CD4-positive, alpha-beta T cell treated with Interleukin-10 for 1 hour (primary cell): ENCODE data around the gene CHST8.
A peak's percentile ranks its signal among the peaks of the same experiment; 100 is the strongest.

Experiments
- DNase-seq: peaks from one replicate; pipeline ENCODE4 v3.0.0-alpha.2; 2020

The CHST8 gene

DNA sequence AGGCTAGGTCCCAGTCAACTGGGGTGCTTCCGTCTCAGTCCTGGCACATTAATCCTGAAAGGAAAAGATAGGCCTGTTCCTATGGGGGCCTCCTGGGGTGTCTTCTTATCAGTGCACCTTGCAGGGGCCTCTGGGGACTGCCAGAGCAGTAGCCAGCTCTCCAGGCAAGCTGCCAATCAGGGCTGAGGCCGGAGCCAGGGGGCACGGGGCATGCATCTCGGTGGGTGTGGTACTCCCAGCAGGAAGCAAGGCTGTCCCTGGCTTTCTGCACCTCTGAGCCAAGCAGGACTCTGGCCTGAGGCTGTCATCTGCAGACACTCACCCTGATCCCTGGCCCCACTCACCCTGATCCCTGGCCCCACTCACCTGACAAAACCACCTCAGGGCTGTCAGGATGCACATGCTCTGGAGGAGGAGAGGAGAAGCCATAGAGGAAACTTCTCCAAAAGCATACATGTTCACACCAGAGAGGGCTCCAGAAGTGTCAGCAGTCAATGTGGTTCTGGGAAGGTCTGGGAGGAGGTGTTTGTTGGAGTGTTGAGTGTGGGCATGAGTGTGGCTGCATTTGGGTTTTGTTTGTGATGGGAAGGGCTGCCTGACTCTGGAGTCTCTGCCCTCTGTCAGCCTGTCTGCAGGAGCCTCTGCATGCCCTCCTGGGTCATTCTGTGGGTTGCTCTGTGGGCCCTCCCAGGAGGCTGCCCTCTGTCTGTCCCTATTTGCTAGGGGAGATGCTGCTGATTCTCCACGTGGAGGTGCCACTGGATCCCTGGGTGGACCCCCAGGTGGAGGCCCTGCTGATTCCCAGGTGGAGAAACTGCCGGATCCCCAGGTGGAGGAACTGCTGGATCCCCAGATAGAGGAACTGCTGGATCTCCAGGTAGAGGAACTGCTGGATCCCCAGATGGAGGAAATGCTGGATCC, 152.2 kb downstream of the CHST8 start:
- no peak for DNase-seq

DNA sequence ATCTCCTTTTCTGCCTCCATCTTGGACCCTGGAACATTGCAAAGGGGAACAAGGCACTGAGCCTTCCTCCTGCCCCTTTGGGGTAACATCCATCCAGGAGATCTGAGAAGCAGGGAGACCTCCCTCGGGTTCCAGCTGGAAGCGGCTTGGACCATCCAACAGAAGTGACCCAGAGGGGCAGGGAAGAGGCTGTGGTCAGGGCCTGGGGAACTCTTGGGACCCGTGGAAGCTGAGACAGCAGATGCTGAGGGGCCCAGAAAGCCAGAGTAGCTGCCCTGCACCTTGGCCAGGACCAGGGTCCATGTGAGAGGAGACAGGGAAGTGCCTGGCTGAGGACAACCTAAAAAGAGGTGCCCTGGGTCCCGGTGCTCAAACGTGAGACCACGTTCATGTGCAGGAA, 153.0 kb downstream of the CHST8 start:
- DNase-seq, result no peak

DNA sequence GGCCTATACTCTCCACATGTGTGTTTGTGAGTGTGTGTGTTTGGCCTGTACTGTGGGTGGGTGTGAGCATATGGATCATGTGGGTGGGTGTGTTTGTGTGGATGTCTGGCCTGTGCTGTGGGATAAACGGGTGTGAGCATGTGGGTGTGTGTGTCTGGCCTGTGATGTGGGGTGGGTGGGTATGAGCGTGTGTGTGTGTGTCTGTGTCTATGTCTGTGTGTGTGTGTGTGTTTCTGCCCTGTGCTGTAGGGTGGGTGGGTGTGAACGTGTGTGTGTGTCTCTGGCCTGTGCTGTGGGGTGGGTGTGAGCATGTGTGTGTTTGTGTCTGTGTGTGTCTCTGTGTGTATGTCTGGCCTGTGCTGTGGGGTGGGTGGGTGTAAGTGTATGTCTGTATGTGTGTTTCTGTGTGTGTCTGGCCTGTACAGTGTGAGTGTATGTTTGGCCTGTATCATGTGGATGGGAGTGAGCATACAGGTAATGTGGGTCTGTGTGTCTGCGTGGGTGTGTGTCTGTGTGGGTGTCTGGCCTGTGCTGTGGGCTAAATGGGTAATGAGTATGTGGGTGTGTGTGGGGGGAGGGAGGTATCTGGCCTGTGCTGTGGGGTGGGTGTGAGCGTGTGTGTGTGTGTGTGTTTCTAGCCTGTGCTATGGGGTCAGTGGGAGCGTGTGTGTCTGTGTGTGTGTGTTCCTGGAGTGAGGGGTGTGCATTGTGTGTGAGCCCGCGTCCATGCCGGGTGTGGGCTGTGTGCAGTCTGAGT, 154.2 kb downstream of the CHST8 start:
- DNase-seq, result no peak

DNA sequence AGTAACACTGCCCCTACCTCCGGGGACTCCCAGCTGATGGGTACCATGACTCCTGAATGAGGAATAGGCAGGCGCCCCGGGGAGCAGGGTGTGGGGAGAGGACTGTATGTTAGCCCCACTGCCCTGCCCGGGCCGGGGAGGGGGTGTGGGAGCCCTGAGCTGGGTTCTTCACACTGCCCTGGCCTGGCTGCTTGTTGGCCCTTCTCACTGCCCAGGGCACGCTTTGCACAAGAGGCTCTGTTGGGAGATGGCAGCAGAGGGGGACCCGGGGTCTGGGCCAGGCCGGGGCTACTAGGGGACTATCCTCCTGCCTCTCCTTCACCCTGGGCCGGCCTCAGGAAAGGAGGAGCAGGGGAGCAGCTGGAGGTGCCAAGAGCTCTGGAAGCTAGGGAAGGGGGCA, 155.6 kb downstream of the CHST8 start:
- DNase-seq, result no peak

DNA sequence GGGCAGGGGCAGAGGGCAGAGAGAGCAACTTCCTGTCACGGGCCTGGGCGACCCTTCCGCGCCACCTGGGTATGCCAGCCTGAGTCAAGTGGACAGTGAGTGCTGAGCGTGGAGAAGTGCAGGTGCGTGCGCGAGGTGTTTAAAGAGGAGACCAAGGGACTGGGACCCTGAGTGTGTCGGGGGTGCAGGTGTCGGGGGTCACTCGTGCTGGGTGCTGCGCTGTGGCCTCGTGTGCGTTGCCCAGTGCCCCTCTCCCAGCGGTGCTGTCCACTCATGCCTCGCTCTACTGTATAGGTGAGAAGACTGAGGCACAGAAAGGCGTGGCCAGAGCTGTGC, 156.0 kb downstream of the CHST8 start:
- DNase-seq, result no peak

DNA sequence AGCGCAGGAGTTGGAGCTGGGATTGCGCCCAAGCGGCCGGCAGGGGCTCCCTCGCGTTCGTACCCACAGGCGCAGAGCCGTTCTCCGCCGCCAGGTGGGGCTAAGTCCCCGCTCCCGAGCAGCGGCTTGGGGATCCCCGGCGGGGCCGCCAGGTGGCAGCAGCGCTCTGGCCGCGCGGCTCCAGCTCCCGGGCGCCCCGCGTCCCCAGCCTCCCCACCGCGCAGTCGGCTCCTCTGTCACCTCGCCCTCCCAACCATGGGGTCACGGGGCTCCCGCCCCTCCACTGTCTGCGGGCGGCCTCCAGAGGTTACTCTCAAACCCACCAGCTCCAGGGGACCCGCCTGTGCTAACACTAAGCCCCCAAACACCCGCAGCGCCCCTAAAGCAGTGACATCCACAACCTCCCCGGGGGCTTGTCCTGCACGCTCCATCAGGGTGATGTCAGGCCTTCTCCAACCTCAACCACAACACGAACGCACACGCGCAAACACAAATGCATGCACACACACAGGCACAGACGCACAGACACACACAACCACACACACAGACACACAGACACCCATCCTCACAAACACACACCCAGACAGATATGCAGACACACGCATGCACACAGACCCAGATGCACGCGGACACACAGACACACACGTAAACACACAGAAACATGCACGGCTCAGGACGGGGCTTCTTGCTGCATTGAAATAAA, 156.5 kb downstream of the CHST8 start:
- DNase-seq, result peak; percentile 85

DNA sequence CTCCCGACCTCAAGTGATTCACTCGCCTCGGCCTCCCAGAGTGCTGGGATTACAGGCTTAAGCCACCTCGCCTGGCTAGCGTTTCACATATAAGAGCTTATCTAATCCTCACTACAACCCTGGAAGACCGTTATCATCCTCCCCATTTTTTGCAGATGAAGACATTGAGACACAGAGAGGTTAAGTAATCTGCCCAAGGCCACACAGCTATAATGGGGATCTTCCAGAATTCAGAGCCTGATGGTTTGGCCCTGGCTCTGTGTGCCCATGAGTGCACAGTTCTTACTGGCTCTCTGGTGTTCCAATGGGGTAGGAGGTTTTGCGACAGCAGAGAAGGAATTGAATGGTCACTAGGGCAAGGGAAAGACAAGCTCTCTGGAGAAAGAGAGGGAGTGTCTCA, 158.1 kb downstream of the CHST8 start:
- no peak for DNase-seq

DNA sequence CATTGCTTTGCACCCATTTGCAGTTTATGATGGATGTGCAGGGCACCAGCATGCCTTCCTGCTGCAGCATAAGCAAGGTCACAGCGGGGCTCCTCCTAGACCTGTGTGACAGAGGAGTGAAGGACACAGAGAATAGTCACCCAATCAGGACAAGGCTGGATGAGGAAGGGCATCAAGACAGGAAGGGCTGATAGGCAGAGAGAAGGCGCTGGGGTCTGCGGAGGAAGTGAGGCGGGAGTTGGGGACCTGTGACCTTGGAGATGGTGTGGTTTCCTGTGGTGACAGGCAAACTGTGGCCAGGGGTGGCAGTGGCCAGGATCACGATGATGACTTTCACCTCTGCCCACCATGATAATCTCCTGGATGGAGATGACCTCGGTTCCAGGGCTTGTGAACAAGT, 158.5 kb downstream of the CHST8 start:
- no peak for DNase-seq

DNA sequence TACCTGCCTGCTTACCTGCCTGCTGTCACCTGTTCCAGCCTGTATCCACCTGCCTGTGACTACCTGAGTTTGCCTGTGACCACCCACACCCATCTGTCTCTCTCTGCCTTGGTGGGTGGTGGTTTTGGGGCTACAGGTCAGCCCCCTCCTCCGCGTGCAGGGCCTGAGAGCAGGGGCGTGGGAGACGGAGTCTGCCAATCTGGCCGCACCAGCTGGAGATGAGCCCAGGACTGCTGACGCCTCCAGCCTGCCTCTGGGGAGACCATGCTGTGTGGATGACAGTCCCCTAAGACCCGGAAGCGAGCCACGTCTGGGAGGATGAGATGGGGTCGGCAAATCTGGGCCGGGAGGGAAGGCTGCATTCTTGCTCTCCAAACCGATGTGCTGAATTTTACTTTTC, 159.0 kb downstream of the CHST8 start:
- DNase-seq, result no peak

DNA sequence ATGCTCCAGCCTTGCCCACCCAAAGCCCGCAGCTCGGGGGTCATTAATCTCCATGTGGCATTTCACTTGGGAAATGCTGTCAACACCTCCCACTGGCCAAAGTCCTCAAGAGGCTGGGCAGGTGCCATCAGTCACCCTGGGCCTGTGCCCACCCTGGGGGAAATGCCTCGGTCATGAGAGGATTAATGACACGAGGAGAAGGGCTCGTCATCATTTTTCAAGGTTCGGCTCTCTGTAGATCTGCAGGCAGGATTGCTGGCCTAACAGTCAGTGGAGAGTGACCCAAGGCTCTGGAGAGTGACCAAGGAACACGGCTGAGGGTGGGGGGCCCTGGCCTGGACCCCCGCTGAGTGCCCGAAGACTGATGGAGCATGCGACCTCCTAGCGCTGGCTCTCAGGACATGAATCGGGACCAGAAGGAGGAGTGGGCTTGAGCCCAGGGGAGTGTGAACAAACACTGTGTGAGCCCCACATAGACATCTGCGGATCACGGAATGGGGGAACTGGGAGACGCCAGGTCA, 159.7 kb downstream of the CHST8 start:
- DNase-seq, result no peak

DNA sequence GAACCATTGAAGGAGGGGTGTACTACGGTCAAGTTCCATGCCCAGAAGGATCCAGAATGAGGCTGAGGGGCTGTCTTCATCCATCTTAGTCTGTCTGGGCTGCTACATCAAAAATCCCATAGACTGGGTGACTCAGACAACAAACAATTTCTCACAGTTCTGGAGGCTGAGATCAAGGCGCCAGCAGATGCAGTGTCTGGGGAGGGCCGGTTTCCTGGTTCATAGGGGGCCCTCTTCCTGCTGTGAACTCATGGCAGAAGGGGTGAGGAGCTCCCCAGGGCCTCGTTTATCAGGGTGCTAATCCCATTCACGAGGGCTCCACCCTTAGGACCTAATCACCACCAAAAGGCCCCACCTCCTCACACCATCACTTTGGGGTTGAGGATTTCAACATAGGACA, 160.2 kb downstream of the CHST8 start:
- DNase-seq, result no peak

DNA sequence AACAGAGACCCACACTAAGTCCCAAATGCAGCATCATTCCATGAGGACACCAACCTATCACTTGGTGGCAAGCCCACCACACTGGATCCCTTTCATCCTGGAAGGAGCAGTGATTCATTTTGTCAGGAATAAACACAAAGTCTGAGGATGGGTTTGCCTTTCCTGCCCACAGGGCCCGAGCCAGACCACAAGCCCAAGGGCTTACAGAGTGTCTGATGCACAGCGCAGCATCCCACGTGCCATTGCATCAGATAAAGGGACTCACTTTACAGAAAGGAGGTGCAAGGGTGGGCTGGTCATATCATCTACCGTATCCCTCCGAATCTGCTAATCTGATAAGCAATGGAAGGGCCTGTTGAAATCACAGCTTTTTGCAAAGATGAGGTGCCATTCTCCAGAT, 162.7 kb downstream of the CHST8 start:
- no peak for DNase-seq

DNA sequence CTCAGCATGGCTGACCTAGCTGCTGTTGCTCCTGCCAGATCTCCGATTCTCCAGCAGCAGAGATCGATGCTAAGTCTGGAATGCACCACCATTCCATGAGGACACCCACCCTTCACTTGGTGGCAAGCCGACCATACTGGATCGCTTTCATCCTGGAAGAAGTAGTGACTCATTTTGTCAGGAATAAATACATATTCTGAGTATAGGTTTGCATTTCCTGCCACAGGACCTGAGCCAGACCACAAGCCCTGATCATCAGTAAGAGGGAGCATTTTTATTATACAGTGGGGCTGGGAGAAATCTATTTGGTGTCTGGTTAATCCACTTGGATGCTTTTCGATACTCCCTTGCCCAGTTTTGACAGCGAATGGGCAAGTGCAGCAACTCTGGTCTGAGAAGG, 164.0 kb downstream of the CHST8 start:
- DNase-seq, result no peak

DNA sequence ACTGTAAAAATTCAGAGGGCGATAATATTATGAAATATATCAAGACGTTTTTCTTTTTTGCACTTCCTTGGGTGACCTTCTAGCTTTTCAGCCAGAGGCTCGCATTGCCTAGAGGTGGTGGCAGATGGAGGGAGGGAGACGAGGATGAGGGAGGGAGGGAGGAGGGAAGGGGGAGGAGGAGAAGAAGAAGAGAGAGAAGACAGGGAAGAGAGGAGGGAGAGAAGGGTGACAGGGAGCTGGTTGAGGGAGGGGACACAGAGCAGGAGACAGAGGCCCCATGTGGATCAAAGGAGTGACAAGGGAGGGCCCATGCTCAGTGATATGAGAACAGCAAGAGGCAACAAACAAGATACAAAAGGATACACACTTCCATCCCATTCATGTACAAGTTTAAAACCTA, 166.9 kb downstream of the CHST8 start:
- no peak for DNase-seq

DNA sequence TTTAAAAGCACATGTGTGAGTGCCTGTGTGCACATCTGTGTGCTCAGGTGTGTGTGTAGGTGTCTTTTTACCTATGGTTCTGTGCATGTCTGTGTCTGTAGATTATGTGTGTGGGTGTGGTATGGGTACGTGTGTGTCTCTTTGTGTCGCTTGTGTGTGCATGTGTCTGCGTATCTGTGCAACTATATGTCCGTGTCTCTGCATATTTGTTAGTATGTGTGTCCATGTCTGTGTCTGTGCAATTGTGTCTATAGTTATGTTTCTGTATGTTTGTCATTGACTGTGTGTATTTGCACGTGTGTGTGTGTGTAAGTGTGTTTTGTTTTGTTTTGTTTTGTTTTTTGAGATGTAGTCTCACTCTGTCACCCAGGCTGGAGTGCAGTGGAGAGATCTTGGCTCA, 167.6 kb downstream of the CHST8 start:
- no peak for DNase-seq

DNA sequence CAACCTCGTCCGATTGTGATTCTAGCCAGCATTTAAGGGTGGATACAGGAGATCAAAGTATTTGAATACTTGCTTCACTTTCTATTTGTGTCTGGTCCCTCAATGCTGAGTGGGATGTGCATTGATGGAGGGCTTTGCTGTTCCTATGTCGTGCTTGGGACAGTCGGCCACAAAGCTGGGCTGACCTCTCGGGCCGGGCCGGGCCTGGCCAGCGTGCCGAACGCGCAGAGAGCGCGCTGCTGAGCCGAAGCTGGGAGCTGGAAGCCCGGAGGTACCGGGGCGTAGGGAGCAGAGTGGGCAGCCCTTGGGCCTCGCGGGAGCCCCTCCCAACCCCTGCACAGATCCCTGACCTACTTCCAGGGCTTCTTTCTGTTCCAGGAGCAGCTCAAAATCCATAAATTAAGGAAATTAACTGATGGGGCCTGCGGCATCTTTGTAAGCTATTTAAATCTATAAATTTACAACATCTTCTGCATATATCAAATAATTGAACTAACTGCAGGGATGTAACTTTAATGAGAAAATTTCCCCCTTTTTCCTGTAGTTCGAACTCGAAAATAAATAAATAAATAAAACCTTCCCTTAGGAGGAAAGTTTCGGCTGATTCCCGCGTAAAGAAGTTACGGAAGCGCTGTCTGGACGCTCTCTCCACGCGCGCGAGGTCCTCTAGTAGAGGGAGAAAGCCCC, 173.1 kb downstream of the CHST8 start:
- no peak for DNase-seq

DNA sequence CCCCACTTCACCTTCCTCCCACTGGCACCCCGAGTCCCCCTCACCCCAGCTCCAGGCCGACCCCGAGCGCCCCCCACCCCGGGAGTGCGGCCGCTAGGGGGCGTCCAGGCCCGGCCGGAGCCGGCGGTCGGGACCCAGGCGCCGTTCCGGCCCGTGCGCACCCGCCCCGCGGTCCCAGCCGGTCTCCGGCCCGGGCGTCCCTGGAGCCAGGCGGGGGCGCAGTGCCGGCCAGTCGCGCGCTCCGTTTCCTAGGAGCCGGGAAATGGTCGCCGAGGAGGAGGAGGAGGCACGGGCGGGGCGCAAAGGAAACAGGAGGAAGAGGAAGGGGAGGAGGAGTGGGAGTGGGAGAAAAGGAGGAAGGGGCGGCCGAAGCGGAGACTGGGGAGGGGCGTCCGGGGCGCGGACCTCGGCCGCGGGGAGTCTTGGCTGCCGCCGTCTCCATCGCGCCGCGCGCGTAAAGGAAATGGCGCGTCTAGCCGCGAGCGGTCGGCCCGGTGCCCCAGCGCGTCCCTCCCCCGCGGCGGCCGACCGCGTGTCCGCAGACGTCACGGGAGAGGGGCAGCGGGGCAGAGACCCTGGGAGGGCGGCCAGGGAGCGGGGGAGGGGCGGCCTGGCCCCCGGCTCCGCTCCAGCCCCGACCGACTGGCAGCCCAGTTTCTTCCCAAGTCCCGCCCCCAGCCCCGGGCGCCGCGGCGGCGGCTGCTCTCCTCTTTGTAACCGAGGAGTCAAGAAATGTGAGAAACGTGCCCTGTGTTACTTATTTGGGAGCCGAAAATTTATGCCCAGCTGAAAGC, 173.8 kb downstream of the CHST8 start:
- peak; percentile 42 for DNase-seq

DNA sequence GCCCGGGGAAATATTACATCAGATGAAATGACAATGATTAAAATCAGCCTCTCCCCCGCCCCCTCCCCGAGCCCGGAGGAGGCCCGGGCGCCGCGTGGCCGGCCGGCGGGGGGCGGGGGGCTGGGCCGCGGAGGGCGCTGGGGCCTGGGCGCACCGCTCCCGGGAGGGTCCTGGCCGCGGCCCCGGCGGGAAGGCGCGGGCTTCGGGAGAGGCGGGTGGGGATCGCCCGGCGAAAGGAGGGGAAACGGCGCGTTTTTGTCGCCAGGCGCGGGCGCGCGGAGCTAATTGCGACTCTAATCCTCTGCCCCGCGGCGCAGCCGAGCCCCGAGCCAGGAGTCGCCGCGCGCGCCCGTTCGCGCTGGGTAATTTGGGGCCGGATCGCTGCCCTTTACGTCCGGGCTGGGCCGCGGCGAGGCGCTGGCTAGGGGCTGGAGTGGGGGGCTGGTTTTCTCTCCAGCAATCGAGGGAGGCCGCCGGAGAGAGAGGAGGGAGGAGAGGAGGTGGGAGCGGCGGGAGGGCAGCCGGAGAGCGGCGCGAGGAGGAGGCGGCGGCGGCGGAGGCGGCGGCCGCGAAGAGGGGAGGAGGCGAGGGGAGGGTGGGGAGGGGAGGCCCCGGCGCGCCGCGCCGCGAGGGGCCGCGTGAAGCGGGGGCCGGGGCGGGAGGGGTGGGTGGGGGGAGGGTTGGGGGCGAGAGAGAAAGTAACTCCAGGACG, 174.6 kb downstream of the CHST8 start, which contains the start of gene KCTD15:
KCTD15 (plus strand) TSS at position 707 of the 712 bp plus-strand sequence. CDS start 3,585 bp downstream, outside the sequence.
- no peak for DNase-seq

DNA sequence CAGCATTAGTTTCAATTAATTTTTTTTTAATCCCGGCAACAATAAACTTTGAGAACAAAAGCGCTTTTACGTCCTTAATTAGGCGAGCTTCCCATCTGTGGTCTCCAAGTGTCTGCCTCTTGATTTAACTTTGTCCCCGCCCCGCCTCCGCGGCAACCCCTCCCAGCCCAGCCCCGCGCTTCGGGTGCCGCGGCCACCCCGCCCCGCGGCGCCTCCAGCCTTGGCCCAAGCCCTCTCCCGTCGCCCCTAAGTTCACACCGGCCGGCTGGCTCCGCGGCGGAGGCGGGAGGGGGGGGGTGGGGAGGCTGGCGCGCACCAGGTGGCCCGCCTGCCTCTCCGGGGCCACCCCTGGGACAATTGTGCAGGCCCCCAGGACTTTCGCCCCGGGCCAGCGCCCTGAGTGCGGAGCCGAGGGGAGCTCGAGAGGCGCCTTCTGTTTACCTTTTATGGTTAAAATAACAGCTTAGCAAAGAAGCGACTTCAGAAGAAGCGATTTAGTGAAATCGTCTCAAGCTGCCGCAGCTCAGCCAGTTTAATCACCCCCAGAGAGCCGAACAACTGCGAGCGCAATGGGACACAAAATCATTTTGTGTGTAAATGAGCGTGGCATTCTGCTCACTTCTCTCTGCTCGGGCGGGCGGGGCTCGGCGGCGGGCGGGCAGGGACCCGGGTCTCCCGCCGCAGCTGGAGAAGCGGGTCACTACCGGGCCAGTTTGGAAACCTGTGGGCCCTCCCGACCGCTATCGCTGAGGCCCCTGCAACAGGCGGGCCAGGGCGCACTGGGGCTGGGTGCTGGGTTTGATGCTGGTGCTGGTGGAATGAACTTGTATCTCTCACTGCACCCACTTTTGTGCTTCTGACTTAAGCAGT, 176.3 kb downstream of the CHST8 start:
- DNase-seq, result peak; percentile 23

DNA sequence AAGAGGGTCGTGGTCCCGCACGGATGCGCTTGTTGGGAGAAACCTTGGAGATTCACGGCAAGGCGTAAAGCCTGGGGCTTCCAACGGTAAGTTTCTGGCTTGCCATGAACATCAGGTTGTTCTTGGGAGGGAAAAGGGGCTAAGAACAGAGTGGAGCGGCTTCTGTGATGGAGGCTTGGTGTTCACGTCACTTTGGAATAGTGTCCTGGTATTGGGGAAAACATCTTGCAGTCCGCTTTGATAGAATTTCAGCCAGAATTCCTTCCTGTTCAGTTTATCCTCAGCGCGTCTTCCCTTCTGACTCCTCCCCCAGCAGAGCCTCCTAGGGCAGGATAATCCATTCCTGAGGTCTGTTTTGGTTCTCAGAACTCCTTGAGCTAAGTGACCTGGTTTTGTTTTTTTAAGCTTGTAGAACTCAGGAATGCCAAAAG, 176.9 kb downstream of the CHST8 start:
- DNase-seq, result no peak
